DMS153 treated with DMSO at 0.1 percent for 48 hours (cell line): ENCODE results near the gene EIF4EBP2.

Experiments used
- DNase-seq: peaks from one replicate; lab custom pipeline; 2025; ENCODE audit not compliant: unreplicated experiment; lab: John Stamatoyannopoulos, UW

EIF4EBP2 gene

GRCh38 chr10:70459774-70460490, 56.0 kb downstream of the EIF4EBP2 start:
- DNase-seq, result no peak

- peak; percentile 6 for DNase-seq
Observed at GRCh38 chr10:70461397-70462348, 57.7 kb downstream of the EIF4EBP2 start.

- DNase-seq, result peak; percentile 34
Observed at GRCh38 chr10:70462349-70462984, 58.5 kb downstream of the EIF4EBP2 start.

DNA sequence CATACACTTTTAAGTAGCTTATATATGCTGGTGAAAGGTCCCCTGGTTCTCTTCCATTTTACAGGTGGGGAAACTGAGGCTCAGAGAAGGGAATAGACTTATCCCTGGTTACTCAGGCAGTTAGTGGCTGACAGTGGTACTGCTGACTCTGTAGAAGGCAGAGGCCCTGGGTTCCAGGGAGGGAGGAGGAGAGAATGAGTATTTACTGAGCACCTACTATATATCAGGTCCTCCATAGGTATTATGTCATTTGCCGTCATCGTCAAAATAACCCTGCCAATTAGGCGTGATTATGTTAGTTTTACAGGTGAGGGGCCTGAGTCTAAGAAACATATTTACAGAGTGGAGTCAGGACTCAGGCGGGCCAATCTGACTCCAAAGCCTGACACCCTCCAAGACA, 61.3 kb downstream of the EIF4EBP2 start:
- no peak for DNase-seq

- no peak for DNase-seq
Observed at GRCh38 chr10:70465832-70466231, 61.9 kb downstream of the EIF4EBP2 start.

DNA sequence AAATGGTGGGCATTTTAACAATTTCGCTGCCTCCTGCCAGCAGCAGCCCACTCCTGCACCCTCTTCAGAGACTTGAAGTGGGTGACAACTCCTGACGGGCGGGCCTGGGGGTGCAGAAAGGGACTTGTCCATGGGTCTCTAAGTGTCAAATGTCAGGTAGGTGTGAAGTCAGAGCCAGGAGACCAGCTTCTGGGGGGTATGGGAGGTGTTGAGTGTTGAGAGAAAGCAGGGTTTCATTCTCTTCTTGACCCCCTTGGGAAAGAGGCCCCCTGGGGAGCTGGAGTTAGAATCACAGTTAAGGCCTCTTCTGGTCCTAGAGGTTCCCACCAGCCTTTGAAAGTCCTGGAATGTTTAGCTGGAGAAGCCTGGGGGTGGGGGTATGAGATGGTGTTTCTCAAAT, 63.0 kb downstream of the EIF4EBP2 start:
- no peak for DNase-seq

GRCh38 chr10:70472799-70473454, 69.0 kb downstream of the EIF4EBP2 start:
- DNase-seq, result no peak

DNA sequence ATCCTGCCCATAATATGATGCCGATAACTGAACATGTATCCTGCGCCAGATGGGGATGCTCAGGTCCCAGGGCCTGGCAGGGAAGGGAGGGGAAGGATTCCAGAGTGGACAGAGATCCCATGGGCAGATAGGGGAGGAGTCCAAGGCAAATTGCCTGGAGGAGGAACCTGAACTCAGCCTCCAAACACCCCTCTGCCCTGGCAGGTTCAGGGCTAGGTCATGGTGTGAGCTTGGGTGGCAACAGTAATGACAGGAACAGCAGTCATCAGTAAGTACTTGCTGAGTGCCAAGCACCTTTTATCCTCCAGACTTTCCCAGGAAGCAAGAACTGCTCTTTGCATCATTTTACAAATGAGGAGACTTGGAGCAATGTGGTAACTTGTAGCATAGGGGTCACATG, 70.8 kb downstream of the EIF4EBP2 start:
- DNase-seq, result no peak

DNA sequence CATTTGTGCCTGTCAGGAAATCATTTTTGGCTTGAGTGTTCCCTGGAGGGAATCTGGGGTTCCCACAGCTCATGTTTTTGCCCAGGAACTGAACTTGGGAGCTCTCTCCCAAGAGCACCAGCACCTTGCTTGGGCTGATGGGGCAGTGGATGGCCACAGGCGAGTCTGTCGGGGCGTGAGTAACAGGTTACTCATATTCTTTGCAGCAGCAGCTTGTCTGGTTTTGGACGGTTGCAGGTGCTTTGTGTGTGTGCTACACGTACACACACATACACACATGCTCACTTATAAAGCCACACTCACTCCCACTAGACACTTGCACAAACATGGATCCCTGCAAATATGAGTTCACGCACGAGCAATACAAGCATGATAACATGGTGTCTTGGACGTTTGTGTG, 71.7 kb downstream of the EIF4EBP2 start:
- DNase-seq, result no peak

DNA sequence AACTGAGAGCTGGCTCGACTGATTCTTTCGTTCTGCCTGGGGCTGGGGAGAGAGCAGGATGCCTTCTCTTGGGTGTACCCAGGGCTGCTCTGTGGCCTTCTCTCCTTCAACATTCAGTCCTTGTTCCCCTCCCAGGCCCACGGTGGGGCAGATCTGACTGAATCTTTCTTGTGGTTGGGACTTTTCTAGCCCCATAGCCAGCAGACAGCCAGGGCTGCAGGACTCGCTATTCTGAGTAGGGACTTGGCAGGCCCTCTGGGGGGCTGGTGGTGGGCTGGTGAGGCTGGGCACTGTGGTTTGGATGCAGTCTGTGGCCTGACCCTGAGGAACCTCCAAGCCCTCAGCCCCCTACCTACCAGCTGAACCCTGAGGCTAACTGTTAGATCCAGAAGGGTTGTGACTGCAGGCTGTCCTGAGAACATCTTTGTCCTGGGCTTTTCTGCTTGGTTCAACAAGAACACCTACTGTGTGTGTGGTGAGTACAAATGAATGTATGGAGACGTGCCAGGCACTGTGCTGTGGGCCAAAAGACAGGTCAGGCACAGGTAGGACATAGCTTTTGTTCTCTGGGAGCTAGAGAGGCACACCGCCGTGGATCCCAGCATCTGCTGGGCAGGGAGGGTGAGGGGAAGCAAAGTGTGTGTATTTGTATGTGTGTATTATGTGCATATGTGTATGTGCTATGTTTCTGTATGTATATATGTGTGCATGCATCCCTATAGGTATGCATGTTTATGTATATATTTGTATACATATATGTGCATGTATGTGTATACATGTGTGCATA, 72.5 kb downstream of the EIF4EBP2 start:
- DNase-seq, result no peak

- DNase-seq, result peak; percentile 7
Observed at GRCh38 chr10:70477661-70478162, 73.8 kb downstream of the EIF4EBP2 start.
